CD4-positive, CD25-positive, alpha-beta regulatory T cell (primary cell): ENCODE measurements around the gene MEF2D. TPM values are rescaled to one million over a fixed set of nuclear protein-coding genes. Genes with fewer than 3 reads are reported as not detected.

ENCODE experiments used
- ATAC-seq, 2 donors: fragments of 150-1000 bp; cut with Tn5 transposase; one replicate each; pipeline ENCODE4 v1.10.0; 2021; ENCODE audit warnings: low read depth in 2 of 2, moderate number of reproducible peaks in 2 of 2, moderate library complexity in 1 of 2
- DNase-seq, 3 donors: peaks; one replicate each; pipeline versions ENCODE4 v3.0.0 to v3.0.0-alpha.2; 2012 to 2022; ENCODE audit warnings: mixed read lengths in 1 of 3
- H3K27ac ChIP-seq: one replicate; pipeline ENCODE4 v1.7.0; 2013; ENCODE audit warnings: mild to moderate bottlenecking, low read length; ENCODE audit not compliant: insufficient read depth, poor library complexity, severe bottlenecking
- H3K27me3 ChIP-seq: one replicate; pipeline ENCODE4 v1.7.0; 2013; ENCODE audit warnings: low read length; ENCODE audit not compliant: control insufficient read depth, insufficient read depth
- H3K36me3 ChIP-seq: one replicate; pipeline ENCODE4 v1.7.0; 2013; ENCODE audit warnings: mild to moderate bottlenecking, low read length, moderate library complexity; ENCODE audit not compliant: control insufficient read depth, insufficient read depth
- H3K4me1 ChIP-seq: 2 replicates; pipeline ENCODE4 v1.7.0; 2013; ENCODE audit warnings: mild to moderate bottlenecking, low read length; ENCODE audit not compliant: insufficient read depth, control insufficient read depth, poor library complexity, severe bottlenecking
- H3K4me3 ChIP-seq: one replicate; pipeline ENCODE4 v1.7.0; 2013; ENCODE audit warnings: low read depth, mild to moderate bottlenecking, low read length, moderate library complexity
- H3K9me3 ChIP-seq, 2 experiments: 1 replicate in 1 of 2; 2 replicates in 1 of 2; pipeline ENCODE4 v1.7.0; 2013; ENCODE audit warnings: low read length in 2 of 2, mild to moderate bottlenecking in 1 of 2, moderate library complexity in 1 of 2; ENCODE audit not compliant: control insufficient read depth in 2 of 2
- H3K27ac Mint-ChIP-seq, 3 donors: one replicate each; pipeline ENCODE4 v1.8.0; 2020 to 2022; ENCODE audit warnings: mild to moderate bottlenecking in 3 of 3, mixed read lengths in 3 of 3, moderate library complexity in 2 of 3
- H3K27me3 Mint-ChIP-seq: one replicate; pipeline ENCODE4 v1.8.0; 2022; ENCODE audit warnings: mild to moderate bottlenecking, mixed read lengths
- H3K36me3 Mint-ChIP-seq: one replicate; pipeline ENCODE4 v1.8.0; 2020; ENCODE audit warnings: mixed read lengths
- H3K4me1 Mint-ChIP-seq, 4 donors: one replicate each; pipeline ENCODE4 v1.8.0; 2020 to 2022; ENCODE audit warnings: mixed read lengths in 4 of 4, mild to moderate bottlenecking in 1 of 4
- H3K4me3 Mint-ChIP-seq, 4 donors: one replicate each; pipeline ENCODE4 v1.8.0; 2020 to 2022; ENCODE audit warnings: mild to moderate bottlenecking in 4 of 4, mixed read lengths in 4 of 4, moderate library complexity in 3 of 4
- H3K9me3 Mint-ChIP-seq, 7 donors: one replicate each; pipeline ENCODE4 v1.8.0; 2020 to 2022; ENCODE audit warnings: mixed read lengths in 7 of 7, mild to moderate bottlenecking in 3 of 7, moderate library complexity in 2 of 7
- polyA plus RNA-seq, 4 donors: library from polyadenylated mRNA; unstranded; fragments of 300-500 nt; fragmentation: Illumina TruSeq; gene quantifications; one replicate each; pipeline ENCODE4 v1.2.3, GENCODE V29; 2021
- total RNA-seq: library from RNA; stranded (reverse); gene quantifications from one replicate; pipeline ENCODE4 v1.2.3, GENCODE V29; 2022

The MEF2D gene
- total and polyA plus RNA-seq, 5 donors from 2014 or later = 4.6 to 186 (median 7.0) TPM

DNA sequence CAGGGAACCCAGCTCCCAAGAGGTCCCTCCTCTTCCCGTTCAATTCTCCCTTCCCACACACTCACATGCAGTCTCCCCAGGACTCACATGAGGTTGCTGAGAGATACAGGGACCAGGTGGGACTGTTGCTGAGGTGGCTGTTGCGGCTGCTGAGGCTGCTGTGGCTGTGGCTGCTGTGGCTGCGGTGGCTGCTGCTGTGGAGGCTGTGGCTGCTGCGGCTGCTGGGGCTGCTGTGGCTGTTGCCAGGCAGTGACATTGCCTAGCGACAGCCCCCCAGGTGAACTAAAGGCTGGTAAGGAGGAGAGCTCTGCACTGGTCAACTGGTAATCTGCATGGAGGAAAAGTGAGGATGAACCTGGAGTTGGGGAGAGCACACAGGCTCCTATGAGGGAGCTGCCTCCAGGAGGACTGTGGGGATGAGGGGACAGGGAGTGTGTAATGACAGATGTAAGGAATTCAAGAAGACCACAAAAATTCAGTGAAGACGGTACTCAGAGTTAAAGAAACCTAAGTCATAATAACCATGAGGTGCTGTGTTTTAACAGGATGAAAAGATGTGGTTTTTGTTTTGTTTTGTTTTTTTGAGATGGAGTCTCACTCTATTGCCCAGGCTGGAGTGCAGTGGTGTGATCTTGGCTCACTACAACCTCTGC, 31.8 kb downstream of the MEF2D start:
- Mint-ChIP-seq H3K27ac (peak overlapping the region in 2 of 3 donors; percentile 63 to 69), H3K4me1 (peaks cover 0 to 29% (median 18%) of the 10 kb centered on the region in 4 donors), H3K4me3 (no peak overlapping the region), H3K27me3 (no peaks in the 10 kb centered on the region), H3K9me3 (no peaks in the 10 kb centered on the region), H3K36me3 (peaks cover 36% of the 10 kb centered on the region)
- Histone ChIP-seq H3K9me3 (no peaks in the 10 kb centered on the region), H3K4me3 (no peak overlapping the region), H3K27me3 (no peaks in the 10 kb centered on the region), H3K36me3 (peaks cover 81% of the 10 kb centered on the region), H3K27ac (no peak overlapping the region), H3K4me1 (peaks cover 5% of the 10 kb centered on the region)
- ATAC-seq (no peak), DNase-seq (no peak)

GRCh38 chr1:156467906-156468305, 32.7 kb downstream of the MEF2D start:
- Mint-ChIP-seq H3K27me3 (no peaks in the 10 kb centered on the region), H3K36me3 (peaks cover 29% of the 10 kb centered on the region), H3K27ac (no peak overlapping the region), H3K4me3 (no peak overlapping the region), H3K9me3 (no peaks in the 10 kb centered on the region), H3K4me1 (peaks cover 0 to 31% (median 20%) of the 10 kb centered on the region in 4 donors)
- DNase-seq (no peak), ATAC-seq (no peak)
- H3K27ac ChIP-seq = no peak overlapping the region
- H3K4me3 ChIP-seq = no peak overlapping the region
- peaks cover 76% of the 10 kb centered on the region for H3K36me3 ChIP-seq
- no peaks in the 10 kb centered on the region for H3K9me3 ChIP-seq
- H3K4me1 ChIP-seq = peaks cover 5% of the 10 kb centered on the region
- no peaks in the 10 kb centered on the region for H3K27me3 ChIP-seq

GRCh38 chr1:156467385-156467784, 33.2 kb downstream of the MEF2D start:
- no peak for DNase-seq
- no peaks in the 10 kb centered on the region for H3K9me3 ChIP-seq
- Mint-ChIP-seq H3K9me3 (no peaks in the 10 kb centered on the region), H3K36me3 (peaks cover 29% of the 10 kb centered on the region), H3K27ac (no peak overlapping the region), H3K27me3 (no peaks in the 10 kb centered on the region), H3K4me1 (peaks cover 0 to 31% (median 20%) of the 10 kb centered on the region in 4 donors), H3K4me3 (no peak overlapping the region)
- no peak overlapping the region for H3K4me3 ChIP-seq
- no peak overlapping the region for H3K27ac ChIP-seq
- H3K4me1 ChIP-seq = peaks cover 5% of the 10 kb centered on the region
- H3K27me3 ChIP-seq = no peaks in the 10 kb centered on the region
- ATAC-seq = no peak
- peaks cover 75% of the 10 kb centered on the region for H3K36me3 ChIP-seq

GRCh38 chr1:156465747-156466365, 34.7 kb downstream of the MEF2D start:
- H3K27ac Mint-ChIP-seq = peak overlapping the region; percentile 46 to 88 (median 69)
- no peaks in the 10 kb centered on the region for H3K9me3 Mint-ChIP-seq
- Histone ChIP-seq H3K27ac (no peak overlapping the region), H3K36me3 (peaks cover 63% of the 10 kb centered on the region), H3K4me3 (no peak overlapping the region), H3K27me3 (no peaks in the 10 kb centered on the region), H3K9me3 (no peaks in the 10 kb centered on the region), H3K4me1 (peaks cover 5% of the 10 kb centered on the region)
- H3K4me3 Mint-ChIP-seq = no peak overlapping the region
- ATAC-seq = no peak
- no peaks in the 10 kb centered on the region for H3K27me3 Mint-ChIP-seq
- H3K4me1 Mint-ChIP-seq = peaks cover 0 to 27% (median 20%) of the 10 kb centered on the region in 4 donors
- no peak for DNase-seq
- peaks cover 33% of the 10 kb centered on the region for H3K36me3 Mint-ChIP-seq

- Histone ChIP-seq H3K27ac (no peak overlapping the region), H3K36me3 (peaks cover 55% of the 10 kb centered on the region), H3K4me3 (no peak overlapping the region), H3K27me3 (no peaks in the 10 kb centered on the region), H3K4me1 (peaks cover 5% of the 10 kb centered on the region), H3K9me3 (no peaks in the 10 kb centered on the region)
- Mint-ChIP-seq H3K9me3 (no peaks in the 10 kb centered on the region), H3K36me3 (peaks cover 32% of the 10 kb centered on the region), H3K27ac (peak overlapping the region; percentile 29 to 69 (median 46)), H3K4me3 (no peak overlapping the region), H3K27me3 (peaks cover 5% of the 10 kb centered on the region), H3K4me1 (peaks cover 0 to 33% (median 21%) of the 10 kb centered on the region in 4 donors)
- no peak for DNase-seq
- no peak for ATAC-seq
Observed at GRCh38 chr1:156464825-156465452, 35.6 kb downstream of the MEF2D start.

DNA sequence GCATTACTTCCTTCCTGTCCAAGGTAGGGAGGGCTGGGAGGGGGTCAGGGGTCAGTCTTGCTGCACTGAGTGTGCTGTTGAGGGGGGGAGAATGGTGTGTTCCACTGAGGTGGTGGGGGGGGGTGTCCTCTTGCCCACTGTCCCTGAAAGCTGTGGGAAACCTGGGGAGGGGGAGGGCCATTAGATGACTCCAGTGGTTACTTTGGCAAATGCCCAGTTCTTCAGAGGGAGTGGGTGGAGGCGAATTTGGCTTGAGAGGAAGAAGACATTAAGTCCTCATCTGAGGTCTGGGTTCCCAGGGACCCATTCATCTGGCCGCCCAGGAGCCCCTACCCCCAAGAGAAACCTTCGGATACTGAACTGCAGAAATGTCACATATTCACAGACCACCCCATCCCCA, 36.2 kb downstream of the MEF2D start:
- no peaks in the 10 kb centered on the region for H3K27me3 ChIP-seq
- no peaks in the 10 kb centered on the region for H3K9me3 ChIP-seq
- DNase-seq = no peak
- peak overlapping the region in 1 of 3 donors; percentile 69 for H3K27ac Mint-ChIP-seq
- peaks cover 5% of the 10 kb centered on the region for H3K4me1 ChIP-seq
- peaks cover 0 to 35% (median 21%) of the 10 kb centered on the region in 4 donors for H3K4me1 Mint-ChIP-seq
- peaks cover 29% of the 10 kb centered on the region for H3K36me3 Mint-ChIP-seq
- H3K36me3 ChIP-seq = peaks cover 49% of the 10 kb centered on the region
- H3K4me3 Mint-ChIP-seq = no peak overlapping the region
- ATAC-seq = no peak
- no peaks in the 10 kb centered on the region for H3K9me3 Mint-ChIP-seq
- no peak overlapping the region for H3K4me3 ChIP-seq
- H3K27ac ChIP-seq = no peak overlapping the region
- peaks cover 5% of the 10 kb centered on the region for H3K27me3 Mint-ChIP-seq

DNA sequence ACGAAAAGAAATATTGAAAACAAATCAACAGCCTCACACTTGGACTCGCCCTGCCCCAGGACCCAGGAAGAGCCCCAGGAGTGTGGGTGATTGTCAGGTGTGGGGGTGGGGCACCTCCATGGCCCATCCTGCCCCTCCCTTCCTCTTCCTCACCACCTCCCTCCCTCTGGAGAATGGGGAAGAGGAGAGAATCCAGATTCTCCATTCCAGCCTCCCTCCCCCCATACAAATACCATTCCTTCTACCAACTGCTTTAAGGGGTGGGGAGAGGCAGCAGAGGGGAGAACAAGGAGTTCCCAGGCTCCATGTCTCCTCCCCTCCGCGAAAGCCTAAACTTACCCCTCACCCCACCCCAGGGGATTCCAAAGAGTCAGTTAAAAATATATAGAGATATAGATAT, 36.7 kb downstream of the MEF2D start:
- H3K27me3 ChIP-seq = no peaks in the 10 kb centered on the region
- H3K36me3 Mint-ChIP-seq = peaks cover 27% of the 10 kb centered on the region
- peak overlapping the region in 1 of 3 donors; percentile 74 for H3K27ac Mint-ChIP-seq
- peaks cover 0 to 33% (median 20%) of the 10 kb centered on the region in 4 donors for H3K4me1 Mint-ChIP-seq
- peaks cover 44% of the 10 kb centered on the region for H3K36me3 ChIP-seq
- DNase-seq (no peak), ATAC-seq (no peak)
- H3K4me1 ChIP-seq = peaks cover 5% of the 10 kb centered on the region
- no peaks in the 10 kb centered on the region for H3K9me3 Mint-ChIP-seq
- H3K9me3 ChIP-seq = no peaks in the 10 kb centered on the region
- no peak overlapping the region for H3K4me3 ChIP-seq
- peak overlapping the region in 1 of 4 donors; percentile 71 for H3K4me3 Mint-ChIP-seq
- peaks cover 5% of the 10 kb centered on the region for H3K27me3 Mint-ChIP-seq
- no peak overlapping the region for H3K27ac ChIP-seq
